ENCODE results near the gene ART1.

DNA sequence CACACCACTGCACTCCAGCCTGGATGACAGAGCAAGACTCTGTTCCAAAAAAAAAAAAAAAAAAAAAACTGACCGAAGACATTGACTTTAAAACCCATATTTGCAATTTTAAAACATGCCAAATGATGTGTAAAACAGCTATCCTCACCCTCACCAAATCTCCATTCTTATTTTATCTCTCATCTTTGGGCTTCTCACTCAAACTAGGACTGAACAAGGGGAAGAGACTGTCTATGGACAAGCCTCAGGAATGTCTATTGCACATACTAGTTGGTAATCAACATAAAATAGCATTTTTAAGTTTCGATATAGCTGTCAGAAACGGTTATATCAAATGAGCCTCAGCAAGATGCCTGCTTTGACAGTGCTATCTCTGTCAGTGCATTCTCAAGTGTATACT lies 34.1 kb downstream of the ART1 start:
- no peak for TF ChIP-seq POLR2A (IDR thresholded peaks at IDR 0.05)
- TF ChIP-seq, protein P1, sequence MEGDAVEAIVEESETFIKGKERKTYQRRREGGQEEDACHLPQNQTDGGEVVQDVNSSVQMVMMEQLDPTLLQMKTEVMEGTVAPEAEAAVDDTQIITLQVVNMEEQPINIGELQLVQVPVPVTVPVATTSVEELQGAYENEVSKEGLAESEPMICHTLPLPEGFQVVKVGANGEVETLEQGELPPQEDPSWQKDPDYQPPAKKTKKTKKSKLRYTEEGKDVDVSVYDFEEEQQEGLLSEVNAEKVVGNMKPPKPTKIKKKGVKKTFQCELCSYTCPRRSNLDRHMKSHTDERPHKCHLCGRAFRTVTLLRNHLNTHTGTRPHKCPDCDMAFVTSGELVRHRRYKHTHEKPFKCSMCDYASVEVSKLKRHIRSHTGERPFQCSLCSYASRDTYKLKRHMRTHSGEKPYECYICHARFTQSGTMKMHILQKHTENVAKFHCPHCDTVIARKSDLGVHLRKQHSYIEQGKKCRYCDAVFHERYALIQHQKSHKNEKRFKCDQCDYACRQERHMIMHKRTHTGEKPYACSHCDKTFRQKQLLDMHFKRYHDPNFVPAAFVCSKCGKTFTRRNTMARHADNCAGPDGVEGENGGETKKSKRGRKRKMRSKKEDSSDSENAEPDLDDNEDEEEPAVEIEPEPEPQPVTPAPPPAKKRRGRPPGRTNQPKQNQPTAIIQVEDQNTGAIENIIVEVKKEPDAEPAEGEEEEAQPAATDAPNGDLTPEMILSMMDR (IDR thresholded peaks at IDR 0.05), result no peak
- TF ChIP-seq EP300 (IDR thresholded peaks at IDR 0.05), result no peak
